Measurements from ENCODE around the gene BOLA1.
"Not testable (repeated sequence)": the region's sequence is repeated elsewhere in the genome, so short reads cannot be mapped to it uniquely, and the experiment has no call there.

Gene BOLA1, protein sequence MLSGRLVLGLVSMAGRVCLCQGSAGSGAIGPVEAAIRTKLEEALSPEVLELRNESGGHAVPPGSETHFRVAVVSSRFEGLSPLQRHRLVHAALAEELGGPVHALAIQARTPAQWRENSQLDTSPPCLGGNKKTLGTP

DNA sequence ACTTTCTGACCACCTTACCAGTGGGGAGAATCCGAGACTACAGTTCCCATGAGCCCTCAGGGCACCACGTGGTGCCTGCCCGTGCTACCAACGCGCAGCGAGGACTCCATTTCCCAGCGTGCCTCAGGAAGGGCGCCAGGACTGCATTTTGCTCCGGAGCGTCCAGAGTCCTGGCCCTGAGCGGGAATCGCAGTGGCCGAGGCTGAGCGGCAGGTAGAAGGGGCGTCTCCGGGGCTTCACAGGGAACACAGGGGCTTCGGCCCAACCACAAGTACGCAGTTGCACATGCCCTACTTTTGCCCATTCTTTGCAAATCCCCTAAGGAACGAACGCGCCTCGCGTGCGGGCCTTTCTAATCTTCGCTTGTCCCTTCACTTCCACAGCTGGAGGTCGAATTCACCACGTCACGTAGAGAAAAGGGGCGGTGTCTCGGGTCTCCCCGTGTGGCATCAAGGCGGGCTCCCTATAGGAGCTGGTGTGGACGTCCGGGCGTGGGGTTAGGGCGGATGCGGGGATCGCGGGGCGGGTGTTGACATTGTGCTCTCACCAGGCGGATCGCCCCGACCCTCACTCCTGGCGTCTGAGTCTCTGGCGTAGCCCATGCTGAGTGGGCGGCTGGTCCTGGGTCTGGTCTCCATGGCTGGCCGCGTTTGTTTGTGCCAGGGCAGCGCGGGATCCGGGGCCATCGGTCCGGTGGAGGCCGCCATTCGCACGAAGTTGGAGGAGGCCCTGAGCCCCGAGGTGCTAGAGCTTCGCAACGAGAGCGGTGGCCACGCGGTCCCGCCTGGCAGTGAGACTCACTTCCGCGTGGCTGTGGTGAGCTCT lies at the start of gene BOLA1:
TSS of gene BOLA1 (plus strand) at position 109 of the 825 bp plus-strand sequence. CDS start at position 601, 492 bp downstream.
- peak; percentile 67 for DNase-seq

DNA sequence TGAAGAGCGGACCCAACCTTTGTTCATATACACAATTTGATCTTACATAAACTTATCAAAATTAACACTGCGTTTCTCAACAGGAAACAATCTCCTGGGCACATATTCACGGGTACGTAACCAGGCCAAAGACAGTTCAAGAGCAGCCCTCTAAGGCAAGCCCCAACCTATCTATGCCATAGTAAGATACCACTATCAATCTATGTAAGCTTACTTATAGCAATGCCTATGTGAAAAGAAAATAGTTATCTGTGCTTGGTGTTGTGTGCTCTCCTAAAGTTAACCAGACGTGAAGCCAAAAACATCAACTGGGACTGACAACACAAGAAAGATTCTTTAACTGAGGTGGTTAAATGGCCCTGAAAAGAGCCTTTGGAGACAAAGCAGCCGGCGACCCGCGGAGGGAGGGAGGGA lies 49.4 kb upstream of the BOLA1 start:
- DNase-seq: no peak

DNA sequence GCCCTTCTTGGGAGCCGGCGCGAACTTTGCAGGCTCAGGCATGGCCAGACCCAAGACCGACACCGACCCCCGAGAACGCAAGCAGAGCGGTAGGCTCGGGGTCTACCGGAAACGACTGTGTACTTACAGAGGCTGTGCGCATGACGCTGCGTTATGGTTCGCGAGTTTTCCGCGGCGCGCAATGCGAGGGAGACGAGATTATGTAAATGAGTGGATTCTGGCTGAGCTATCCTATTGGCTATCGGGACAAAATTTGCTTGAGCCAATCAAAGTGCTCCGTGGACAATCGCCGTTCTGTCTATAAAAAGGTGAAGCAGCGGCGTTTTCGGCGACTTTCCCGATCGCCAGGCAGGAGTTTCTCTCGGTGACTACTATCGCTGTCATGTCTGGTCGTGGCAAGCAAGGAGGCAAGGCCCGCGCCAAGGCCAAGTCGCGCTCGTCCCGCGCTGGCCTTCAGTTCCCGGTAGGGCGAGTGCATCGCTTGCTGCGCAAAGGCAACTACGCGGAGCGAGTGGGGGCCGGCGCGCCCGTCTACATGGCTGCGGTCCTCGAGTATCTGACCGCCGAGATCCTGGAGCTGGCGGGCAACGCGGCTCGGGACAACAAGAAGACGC lies 48.5 kb upstream of the BOLA1 start:
- DNase-seq: not testable (repeated sequence)

DNA sequence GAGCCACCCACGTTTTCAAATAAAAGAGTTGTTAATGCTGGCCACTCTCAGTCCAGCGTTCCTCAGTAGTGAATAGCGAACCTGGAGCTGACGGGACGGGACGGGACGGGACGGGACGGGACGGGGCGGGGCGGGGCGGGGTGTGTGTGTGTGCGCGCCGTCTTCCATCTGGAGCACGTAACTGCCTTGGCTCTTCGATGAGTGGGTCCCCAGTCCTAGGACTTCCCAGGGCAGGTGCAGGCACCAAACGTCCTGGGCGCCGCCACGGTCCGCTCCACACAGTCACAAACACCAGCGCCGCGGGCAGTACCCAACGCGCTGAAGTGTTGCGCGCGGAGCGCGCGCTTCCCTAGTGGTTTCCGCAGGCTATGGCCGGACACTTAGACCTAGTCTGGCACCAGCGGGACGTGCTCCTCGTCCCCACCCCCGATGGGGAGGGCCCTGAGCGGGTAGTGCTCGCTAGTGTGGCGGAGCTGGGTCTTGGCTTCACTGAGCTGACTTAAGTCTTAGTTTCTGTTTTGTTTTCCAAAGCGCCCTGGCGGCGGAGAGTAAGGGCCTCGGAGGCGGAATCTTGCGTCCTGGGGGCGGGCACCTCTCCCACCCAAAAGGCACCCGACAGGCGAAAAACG lies 47.7 kb upstream of the BOLA1 start:
- not testable (repeated sequence) for DNase-seq

DNA sequence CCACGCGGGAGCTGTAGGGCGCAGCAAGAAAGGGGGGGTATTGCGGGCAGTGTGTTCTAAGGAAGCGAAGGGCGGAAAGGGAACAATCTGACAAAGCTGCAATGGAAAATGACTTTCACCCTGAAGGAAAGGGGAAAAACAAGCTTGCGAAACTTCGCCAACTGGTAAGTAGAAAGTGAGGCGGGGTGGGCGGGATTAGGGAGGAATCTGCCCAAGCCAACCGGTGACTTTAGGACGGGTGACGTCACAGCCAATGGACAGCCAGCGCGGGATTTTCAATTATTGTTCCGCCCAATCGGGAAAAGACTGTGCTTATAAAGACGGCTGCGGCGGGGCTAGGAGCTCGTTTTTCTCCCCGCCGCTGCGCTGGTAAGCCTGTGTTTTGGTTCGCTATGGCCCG lies 47.1 kb upstream of the BOLA1 start:
- DNase-seq: not testable (repeated sequence)

DNA sequence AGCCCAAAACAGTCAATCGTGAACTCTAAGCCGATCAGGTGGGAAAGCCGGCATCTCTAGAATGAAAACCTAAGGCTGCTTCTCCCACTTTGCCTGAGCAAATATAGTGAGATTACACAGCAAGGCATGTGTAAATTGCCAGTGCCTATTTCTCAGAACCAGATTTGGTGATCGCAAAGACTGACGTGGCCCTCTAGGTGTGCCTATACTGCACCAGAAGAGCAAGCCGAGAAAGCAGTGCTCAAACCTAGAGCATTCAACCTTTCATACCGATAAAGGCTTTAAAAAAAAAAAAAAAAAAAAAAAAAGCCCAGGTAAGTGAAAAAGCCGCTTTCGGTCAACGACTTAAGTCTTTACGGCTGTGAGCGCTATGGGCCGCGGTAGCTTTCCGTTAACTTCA lies 39.1 kb upstream of the BOLA1 start:
- not testable (repeated sequence) for DNase-seq

DNA sequence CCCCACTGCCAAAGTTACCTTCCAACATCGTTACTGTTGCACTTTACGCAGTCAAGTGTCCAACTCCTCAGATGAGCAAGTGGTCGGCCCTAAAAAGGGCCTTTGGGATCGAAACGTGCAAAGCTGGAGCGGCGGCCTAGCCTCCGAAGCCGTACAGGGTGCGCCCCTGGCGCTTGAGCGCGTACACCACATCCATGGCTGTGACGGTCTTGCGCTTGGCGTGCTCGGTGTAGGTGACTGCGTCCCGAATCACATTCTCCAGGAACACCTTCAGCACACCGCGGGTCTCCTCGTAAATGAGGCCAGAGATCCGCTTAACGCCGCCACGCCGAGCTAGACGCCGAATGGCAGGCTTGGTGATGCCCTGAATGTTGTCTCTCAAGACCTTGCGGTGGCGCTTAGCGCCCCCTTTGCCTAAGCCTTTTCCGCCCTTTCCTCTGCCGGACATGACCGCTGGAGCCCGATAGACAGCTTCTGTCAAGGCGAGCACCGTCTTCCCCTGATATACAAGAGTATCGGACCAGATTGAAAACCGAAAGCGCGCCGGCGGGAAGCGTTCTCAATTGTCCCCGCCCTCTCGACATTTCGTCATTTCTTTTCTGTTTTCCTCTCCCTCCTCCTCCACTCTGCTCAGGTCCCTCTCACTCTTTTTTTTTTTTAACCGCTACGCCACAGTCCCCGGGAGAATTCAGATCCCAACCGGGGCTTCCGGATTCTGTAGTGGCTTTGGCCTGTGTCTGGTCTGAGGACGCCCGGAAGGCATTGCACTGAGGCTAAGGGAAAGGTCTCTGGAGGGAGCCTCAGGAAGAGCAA lies 38.5 kb upstream of the BOLA1 start:
- DNase-seq: not testable (repeated sequence)

DNA sequence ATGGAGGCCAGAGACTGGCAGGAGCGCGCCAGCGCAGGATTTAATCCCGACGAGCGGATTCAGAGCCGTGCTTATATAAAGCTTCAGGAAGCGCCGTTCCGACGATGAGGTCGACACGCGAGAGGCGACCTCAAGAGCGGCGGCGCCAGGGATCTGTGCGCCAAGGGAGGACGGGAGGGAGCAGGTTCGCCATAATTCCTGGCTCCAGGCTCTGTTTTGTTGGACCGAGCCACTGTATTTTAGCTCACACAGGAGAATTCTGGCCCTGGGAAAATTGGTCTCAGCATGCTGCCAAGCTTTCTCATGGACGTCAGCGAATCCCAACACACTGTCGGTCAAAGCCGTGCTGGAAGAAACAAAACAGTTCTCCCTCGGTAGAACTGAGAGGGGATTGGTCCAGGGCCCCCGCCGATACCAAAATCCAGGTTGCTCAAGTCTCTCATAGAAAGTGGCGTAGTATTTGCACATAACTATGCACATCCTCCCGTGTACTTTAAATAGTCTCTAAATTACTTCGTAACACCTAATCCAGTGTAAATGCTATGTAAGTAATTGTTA lies 37.8 kb upstream of the BOLA1 start:
- not testable (repeated sequence) for DNase-seq

DNA sequence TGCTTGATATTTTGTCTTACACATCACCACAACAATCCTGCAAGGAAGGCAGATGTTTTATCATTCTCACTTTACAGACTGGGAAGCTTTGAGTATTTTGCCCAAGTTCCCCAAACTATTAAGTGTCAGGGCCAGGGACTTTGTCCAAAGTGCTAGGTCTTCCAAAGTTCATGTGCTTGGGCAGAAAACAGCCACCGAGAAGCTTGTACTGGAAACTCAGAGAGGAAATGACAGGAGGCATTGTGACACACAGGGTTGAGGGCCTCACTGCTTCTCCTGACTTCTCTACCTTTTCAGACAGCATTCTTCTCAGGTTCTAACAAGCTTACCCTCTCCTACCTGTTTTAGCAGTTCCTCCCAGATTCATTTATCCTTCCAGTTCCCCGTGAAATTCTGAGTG lies 32.5 kb upstream of the BOLA1 start:
- not testable (repeated sequence) for DNase-seq

DNA sequence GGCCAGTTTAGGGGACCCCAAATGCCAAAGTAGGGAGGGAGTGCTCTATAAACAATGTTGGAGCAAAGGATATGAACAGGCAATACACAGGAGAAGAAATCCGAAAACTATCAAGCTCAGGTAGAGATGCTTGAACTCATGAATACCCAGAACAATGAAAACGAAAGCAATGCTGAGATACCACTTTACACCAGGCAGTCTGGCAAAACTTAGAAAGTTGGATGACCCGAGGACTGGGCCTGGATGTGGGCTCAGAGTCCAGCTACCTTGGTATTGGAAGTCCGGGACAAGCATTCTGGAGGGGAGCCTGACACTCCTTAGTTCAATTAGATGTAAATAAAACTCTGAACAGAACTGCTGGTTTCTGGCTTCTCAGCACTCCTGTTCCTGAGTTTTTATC lies 26.3 kb upstream of the BOLA1 start:
- DNase-seq: not testable (repeated sequence)

DNA sequence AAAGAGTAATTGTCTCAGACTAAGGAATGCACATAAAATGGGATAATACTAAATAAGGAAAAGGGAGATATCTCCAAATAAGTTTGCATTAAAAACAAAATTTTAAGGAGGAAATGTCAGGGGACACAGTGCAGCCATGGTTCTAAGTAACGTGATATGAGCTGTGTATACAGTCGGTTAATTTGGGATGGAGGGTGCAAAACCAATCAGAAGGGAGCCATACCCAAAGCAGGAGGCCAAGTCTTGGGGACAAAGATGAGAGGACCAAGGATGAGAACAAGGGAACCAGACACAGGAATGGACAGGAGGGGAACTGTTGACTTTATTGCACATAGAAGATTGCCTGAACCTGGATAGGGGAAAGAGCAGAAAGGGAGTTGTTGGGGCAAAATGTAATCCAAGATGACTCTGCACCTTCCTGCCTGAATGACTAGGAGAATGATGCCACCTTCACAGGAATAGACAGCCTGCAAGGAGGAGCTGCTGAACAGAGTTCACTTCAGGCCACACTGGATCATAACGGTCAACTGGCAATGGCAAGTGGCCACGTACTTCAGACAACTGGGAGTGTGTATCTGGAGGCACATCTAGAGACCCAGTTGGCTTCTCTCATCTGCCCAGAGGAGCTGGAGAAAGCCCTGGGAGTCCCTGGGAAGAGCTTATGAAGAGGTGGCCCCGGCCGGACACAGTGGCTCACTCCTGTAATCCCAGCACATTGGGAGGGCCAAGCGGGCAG lies 22.0 kb upstream of the BOLA1 start:
- no peak for DNase-seq

DNA sequence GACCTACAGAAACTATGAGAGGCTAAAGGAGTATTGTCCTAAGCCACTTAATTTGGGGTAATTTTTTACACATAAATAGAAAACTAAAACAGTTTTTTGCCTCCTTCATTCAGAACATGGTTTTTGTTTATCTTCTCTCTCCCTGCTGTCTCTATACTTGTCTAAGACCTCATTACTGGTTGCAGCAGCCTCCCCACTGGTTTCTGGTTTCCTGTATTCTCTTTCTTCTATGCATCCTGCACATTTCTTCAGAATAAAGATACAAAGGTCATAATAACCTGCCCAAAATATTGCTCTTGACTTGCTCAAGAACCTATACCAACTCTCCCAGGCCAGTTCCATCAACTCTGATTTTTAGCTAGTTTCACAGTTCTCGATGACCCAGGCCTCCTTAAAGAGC lies 19.8 kb upstream of the BOLA1 start:
- no peak for DNase-seq

DNA sequence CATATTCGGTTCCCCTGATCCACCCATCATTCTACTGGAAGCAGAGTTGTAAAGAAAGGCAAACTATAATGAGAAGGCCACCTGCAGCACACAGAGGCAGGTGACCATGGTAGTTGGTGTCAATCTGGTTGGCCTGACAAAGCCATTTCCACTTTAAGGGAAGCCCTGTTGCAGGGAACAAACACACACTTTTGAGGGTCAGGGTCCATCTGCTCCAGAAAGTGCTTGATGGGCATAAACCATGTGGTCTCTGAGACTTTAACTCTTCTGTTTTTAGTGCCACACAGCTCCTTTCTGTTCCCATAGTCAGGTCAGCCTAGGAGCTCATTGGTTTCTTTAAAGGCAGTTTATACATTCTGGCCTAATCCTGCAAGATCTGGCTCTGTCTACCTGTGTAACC lies 17.5 kb upstream of the BOLA1 start:
- no peak for DNase-seq

DNA sequence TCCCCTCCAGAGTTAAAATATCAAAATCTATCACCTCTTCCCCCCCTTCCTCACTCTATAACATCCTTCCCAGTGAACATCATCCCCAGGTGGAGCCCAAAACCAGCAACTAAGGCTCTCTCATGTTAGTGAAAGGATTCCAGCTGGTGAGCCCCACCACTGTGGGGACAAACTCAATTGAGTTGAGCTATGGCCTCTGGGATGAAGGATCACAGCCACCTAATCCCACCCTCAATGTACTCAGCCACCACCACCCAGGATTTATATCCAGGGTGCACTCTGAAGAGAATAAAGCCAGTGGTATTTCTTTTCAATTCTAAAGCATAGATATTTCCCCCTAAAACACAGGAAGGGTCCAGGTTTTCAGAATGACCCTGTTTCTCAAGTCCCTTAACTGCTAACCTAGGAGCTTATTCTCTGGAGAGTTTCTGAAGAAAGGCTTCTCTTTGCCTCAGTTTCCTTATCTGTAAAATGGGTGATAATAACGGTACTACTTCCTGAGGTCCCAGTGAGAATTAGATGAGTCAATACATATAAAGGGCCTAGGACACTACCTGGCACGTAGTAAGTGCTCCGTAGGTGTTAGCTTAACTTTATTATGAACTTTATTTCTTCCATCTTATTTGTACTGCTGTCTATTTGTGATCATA lies 15.6 kb upstream of the BOLA1 start:
- no peak for DNase-seq

DNA sequence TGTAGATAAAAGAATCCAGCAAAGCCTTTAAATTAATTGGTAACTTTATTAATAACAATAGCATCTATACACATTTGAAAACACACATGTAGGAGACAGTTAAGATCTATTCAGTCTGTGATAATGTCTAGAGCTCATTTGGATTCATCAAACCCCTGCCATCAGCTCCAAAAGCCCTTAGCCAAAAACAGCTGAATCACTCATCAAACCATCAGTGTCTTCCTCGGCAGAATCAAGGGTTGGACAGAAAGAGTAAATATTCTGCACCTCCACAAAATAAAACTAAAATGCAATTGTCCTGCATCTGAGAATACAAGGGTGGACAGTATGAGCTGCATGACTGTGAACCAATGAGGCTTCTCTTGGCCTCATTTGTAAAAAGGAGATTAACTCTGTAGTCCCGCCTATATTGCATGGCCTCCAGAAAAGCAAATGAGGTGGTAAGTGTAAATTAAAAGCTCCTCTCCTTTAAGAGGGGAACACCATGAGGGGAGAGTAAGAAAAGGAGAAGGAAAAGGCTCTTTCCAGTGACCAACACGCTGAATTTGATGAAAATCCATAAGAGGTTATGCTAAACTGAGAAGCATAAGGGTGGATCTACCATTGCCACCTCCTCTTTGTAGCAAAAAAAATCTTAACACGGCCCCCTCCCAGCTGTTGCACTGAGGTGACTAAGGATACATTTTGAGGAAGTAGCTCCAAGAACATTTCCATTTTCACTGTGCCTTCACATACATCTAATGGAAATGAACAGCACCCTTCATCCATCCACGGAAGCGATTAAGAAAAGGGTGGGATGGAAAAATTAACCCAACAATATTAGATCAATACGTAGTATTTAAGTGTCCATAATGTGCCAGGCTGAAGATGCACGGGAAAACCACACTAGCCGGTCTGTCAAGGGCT lies 14.7 kb upstream of the BOLA1 start:
- no peak for DNase-seq

DNA sequence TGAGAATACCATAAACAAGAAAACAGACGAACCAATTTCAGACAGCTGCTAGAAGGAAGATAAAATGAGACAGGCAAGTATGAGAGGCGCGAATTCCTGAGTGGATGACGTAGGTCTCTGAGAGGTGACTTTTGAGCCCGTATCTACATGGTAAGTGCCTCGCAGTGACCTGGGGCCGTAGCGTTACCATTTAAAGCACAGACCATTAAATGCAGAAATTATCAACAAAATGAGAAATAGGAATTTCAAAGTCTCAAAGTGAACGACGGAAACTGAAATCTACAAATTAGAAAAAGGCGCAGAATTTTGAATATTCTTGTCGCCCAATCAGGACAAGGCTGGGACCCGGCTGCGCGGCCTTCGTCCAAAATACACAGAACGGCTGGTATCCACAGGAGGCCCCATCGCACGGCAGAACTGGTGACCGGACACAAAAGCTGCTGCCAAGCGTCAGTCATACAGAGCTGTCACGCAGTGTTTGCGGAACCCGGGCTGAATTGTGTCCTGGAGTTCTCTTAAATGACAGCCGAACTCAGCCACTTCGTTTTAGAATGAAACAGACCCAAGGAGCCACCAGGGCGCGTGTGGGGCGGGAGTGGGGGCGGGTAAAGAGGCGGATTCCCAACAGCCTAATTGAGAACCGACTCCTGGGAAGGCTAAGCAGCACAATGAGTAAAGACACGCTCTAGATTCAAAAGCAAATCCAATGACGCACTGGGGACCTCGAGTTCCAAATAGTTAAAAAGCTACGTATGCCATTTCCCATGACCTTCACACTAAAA lies 13.8 kb upstream of the BOLA1 start:
- peak; percentile 56 for DNase-seq

DNA sequence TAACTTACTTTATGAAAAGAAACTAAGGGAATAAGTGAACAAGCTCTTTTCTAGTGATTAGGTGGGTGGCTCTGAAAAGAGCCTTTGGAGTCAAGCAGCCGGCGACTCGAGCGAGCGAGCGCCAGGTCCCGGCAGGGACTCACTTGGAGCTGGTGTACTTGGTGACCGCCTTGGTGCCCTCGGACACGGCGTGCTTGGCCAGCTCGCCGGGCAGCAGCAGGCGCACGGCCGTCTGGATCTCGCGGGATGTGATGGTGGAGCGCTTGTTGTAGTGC lies 13.3 kb upstream of the BOLA1 start:
- DNase-seq: not testable (repeated sequence)

DNA sequence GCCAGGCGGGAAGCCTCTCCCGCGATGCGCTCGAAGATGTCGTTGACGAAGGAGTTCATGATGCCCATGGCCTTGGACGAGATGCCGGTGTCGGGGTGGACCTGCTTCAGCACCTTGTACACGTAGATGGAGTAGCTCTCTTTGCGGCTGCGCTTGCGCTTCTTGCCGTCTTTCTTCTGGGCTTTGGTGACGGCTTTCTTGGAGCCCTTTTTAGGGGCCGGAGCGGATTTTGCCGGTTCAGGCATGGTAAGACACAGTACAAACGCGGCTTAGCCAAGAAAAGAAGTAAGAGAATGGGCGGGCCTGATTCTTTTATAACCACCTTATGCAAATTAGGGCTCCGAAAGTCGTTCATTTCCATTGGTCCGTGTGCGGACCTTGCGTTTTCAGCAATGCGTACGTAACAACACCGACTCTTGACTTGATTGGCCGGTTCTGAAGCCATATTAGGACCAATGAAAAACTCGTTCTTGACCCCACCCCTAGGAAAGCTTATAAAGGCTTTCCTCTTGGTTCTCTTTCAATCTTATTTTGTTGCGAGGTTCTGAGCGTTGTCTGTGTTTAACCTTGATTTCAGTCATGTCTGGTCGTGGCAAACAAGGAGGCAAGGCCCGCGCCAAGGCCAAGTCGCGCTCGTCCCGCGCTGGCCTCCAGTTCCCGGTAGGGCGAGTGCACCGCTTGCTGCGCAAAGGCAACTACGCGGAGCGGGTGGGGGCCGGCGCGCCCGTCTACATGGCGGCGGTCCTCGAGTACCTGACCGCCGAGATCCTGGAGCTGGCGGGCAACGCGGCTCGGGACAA lies 12.8 kb upstream of the BOLA1 start:
- DNase-seq: peak; percentile 97

DNA sequence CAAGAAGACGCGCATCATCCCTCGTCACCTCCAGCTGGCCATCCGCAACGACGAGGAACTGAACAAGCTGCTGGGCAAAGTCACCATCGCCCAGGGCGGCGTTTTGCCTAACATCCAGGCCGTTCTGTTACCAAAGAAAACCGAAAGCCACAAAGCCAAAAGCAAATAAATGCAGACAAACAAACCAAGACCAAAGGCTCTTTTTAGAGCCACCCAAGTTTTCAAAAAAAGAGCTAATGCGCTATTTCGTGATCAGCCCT lies 12.2 kb upstream of the BOLA1 start:
- DNase-seq: not testable (repeated sequence)

All from NCI-H226 (cell line).